A549 (cell line): Measurements from ENCODE around the gene FBXO11. TPM values are rescaled to one million over a fixed set of nuclear protein-coding genes. Genes with fewer than 3 reads are reported as not detected.

Experiments
- BHLHE40 ChIP-seq: IDR thresholded peaks from 2 replicates; pipeline ENCODE4 v1.6.1; 2012; ENCODE audit warnings: low read depth, low read length, inconsistent platforms
- CBX2 ChIP-seq: fragments of 200-600 bp; sonication (generic); IDR thresholded peaks from 2 replicates; pipeline ENCODE4 v1.6.1; 2016; ENCODE audit warnings: low read depth, mild to moderate bottlenecking, borderline replicate concordance
- CBX8 ChIP-seq: fragments of 200-600 bp; sonication (generic); IDR thresholded peaks from 2 replicates; pipeline ENCODE4 v1.6.1; 2016
- EHF ChIP-seq: fragments of 250-450 bp; sonication (Bioruptor Pico); IDR thresholded peaks from 2 replicates; pipeline ENCODE4 v1.5.0; 2020; ENCODE audit warnings: mild to moderate bottlenecking
- ELK1 ChIP-seq: fragments of 150-350 bp; IDR thresholded peaks from 2 replicates; pipeline ENCODE4 v1.6.1; 2014; ENCODE audit warnings: low read depth, mild to moderate bottlenecking, low read length
- ESRRA ChIP-seq: fragments of 150-350 bp; IDR thresholded peaks from 2 replicates; pipeline ENCODE4 v1.6.1; 2014; ENCODE audit warnings: mild to moderate bottlenecking, low read length, borderline replicate concordance
- FOSL2 ChIP-seq, 2 experiments: fragments of 450-650 bp in 1 of 2; fragments of >200 bp in 1 of 2; sonication (Bioruptor Twin) in 1 of 2; formaldehyde crosslinking; IDR thresholded peaks; 2 replicates each; pipeline versions ENCODE4 v1.5.0 to v1.6.1; 2016 to 2020; ENCODE audit warnings: mild to moderate bottlenecking in 1 of 2, moderate library complexity in 1 of 2
- GATA3 ChIP-seq: IDR thresholded peaks from 2 replicates; pipeline ENCODE4 v1.6.1; 2012; ENCODE audit warnings: borderline replicate concordance
- HDAC2 ChIP-seq: fragments of 200-600 bp; sonication (generic); IDR thresholded peaks from 2 replicates; pipeline ENCODE4 v1.6.1; 2016
- HMGXB4 ChIP-seq: fragments of 250-450 bp; sonication (Bioruptor Pico); IDR thresholded peaks from 2 replicates; pipeline ENCODE4 v1.5.0; 2021; ENCODE audit warnings: mild to moderate bottlenecking, moderate library complexity, borderline replicate concordance
- KDM5A ChIP-seq: fragments of 200-600 bp; sonication (generic); IDR thresholded peaks from 2 replicates; pipeline ENCODE4 v1.6.1; 2016; ENCODE audit warnings: antibody characterized with exemption, mild to moderate bottlenecking
- MAZ ChIP-seq: fragments of 150-350 bp; IDR thresholded peaks from 2 replicates; pipeline ENCODE4 v1.6.1; 2014; ENCODE audit warnings: antibody characterized with exemption, low read depth, low read length, borderline replicate concordance
- MYC ChIP-seq: IDR thresholded peaks from 2 replicates; pipeline ENCODE4 v1.6.1; 2012; ENCODE audit warnings: mild to moderate bottlenecking, inconsistent platforms, low read length, improper control_type of control experiment, borderline replicate concordance
- NPAS2 ChIP-seq: fragments of 250-450 bp; sonication (Bioruptor Pico); IDR thresholded peaks from 2 replicates; pipeline ENCODE4 v1.8.0; 2022; ENCODE audit warnings: mild to moderate bottlenecking, moderate library complexity, borderline replicate concordance
- RARB ChIP-seq: fragments of 250-450 bp; sonication (Bioruptor Pico); IDR thresholded peaks from 2 replicates; pipeline ENCODE4 v1.8.0; 2021; ENCODE audit warnings: mild to moderate bottlenecking, moderate library complexity
- RFX5 ChIP-seq: fragments of 450-650 bp; IDR thresholded peaks from 2 replicates; pipeline ENCODE4 v1.7.1; 2014; ENCODE audit warnings: antibody characterized with exemption, mild to moderate bottlenecking, moderate library complexity
- SMC3 ChIP-seq: fragments of >200 bp; sonication (Bioruptor Twin); formaldehyde crosslinking; IDR thresholded peaks from 3 replicates; pipeline ENCODE4 v1.6.1; 2018; ENCODE audit warnings: inconsistent platforms
- TFCP2L1 ChIP-seq: fragments of 250-450 bp; sonication (Bioruptor Pico); IDR thresholded peaks from 2 replicates; pipeline ENCODE4 v1.5.0; 2021; ENCODE audit warnings: mild to moderate bottlenecking
- TP53 ChIP-seq: fragments of 250-450 bp; sonication (Bioruptor Pico); IDR thresholded peaks from 2 replicates; pipeline ENCODE4 v1.5.0; 2021; ENCODE audit warnings: mild to moderate bottlenecking, moderate library complexity
- ZFP36 ChIP-seq: fragments of 450-650 bp; IDR thresholded peaks from 2 replicates; pipeline ENCODE4 v1.6.1; 2014; ENCODE audit warnings: borderline replicate concordance; ENCODE audit not compliant: partially characterized antibody
- ZSCAN20 ChIP-seq: fragments of 250-450 bp; sonication (Bioruptor Pico); IDR thresholded peaks from 2 replicates; pipeline ENCODE4 v1.8.0; 2022; ENCODE audit warnings: mild to moderate bottlenecking, moderate library complexity
- polyA plus RNA-seq, 4 experiments: library from polyadenylated mRNA; depleted of rRNA in 3 of 4; stranded (reverse); fragments of >200 nt; fragmentation: RNase III in 1 of 4; extraction: RNeasy Plus Mini Kit Qiagen cat#74134 plus additional on column Dnase treatment in 1 of 4; gene quantifications; 2 replicates in 3 of 4; 3 replicates in 1 of 4; pipeline ENCODE4 v1.2.3, GENCODE V29; 2011 to 2017
- TF ChIP-seq, protein P1 (sequence below): fragments of 250-450 bp; sonication (Bioruptor Pico); IDR thresholded peaks from 2 replicates; pipeline ENCODE4 v1.5.0; 2020; ENCODE audit warnings: low read depth, mild to moderate bottlenecking, moderate library complexity
- TF ChIP-seq, protein P2 (sequence below): fragments of 450-650 bp; IDR thresholded peaks from 2 replicates; pipeline ENCODE4 v1.6.1; 2014; ENCODE audit warnings: antibody characterized with exemption
- TF ChIP-seq, protein P3 (sequence below): fragments of >200 bp; sonication (Bioruptor Twin); formaldehyde crosslinking; IDR thresholded peaks from 2 replicates; pipeline ENCODE4 v1.6.1; 2016

Gene FBXO11
- polyA plus RNA-seq, 2 of the 4 experiments (the other 2 are of a cell fraction), result 51.1 to 61.4 TPM

GRCh38 chr2:47782671-47783485, 123.4 kb downstream of the FBXO11 start, which contains the start of gene MSH6 (continued):
- TF ChIP-seq FOSL2 (IDR thresholded peaks at IDR 0.05) (no peak), FOSL2 (CRISPR knock-in tag; IDR thresholded peaks at IDR 0.05) (no peak), HDAC2 (peak; percentile 72; the same call in 1 of the 2 replicates), BHLHE40 (0 out of 2 replicates have a peak, but pooled peaks have one; percentile 42), RARB (no peak), ELK1 (no peak), ESRRA (no peak), GATA3 (peak; percentile 18; the same call in 1 of the 2 replicates), EHF (CRISPR knock-in tag) (no peak), ZSCAN20 (CRISPR knock-in tag) (no peak), MYC (peak; percentile 67; the same call in 1 of the 2 replicates), ZFP36 (no peak), CBX8 (no peak), HMGXB4 (CRISPR knock-in tag) (0 out of 2 replicates have a peak, but pooled peaks have one; percentile 20), NPAS2 (CRISPR knock-in tag) (no peak), SMC3 (no peak), CBX2 (peak; percentile 92; the same call in 1 of the 2 replicates), MAZ (no peak), TFCP2L1 (CRISPR knock-in tag) (no peak), RFX5 (0 out of 2 replicates have a peak, but pooled peaks have one; percentile 25), KDM5A (0 out of 2 replicates have a peak, but pooled peaks have one; percentile 49), TP53 (CRISPR knock-in tag) (peak; percentile 16; the same call in 1 of the 2 replicates)
- TF ChIP-seq, protein P1, sequence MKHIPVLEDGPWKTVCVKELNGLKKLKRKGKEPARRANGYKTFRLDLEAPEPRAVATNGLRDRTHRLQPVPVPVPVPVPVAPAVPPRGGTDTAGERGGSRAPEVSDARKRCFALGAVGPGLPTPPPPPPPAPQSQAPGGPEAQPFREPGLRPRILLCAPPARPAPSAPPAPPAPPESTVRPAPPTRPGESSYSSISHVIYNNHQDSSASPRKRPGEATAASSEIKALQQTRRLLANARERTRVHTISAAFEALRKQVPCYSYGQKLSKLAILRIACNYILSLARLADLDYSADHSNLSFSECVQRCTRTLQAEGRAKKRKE, result 0 out of 2 replicates have a peak, but pooled peaks have one; percentile 10
- TF ChIP-seq, protein P2, sequence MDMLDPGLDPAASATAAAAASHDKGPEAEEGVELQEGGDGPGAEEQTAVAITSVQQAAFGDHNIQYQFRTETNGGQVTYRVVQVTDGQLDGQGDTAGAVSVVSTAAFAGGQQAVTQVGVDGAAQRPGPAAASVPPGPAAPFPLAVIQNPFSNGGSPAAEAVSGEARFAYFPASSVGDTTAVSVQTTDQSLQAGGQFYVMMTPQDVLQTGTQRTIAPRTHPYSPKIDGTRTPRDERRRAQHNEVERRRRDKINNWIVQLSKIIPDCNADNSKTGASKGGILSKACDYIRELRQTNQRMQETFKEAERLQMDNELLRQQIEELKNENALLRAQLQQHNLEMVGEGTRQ, result no peak
- TF ChIP-seq, protein P3, sequence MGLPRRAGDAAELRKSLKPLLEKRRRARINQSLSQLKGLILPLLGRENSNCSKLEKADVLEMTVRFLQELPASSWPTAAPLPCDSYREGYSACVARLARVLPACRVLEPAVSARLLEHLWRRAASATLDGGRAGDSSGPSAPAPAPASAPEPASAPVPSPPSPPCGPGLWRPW, result no peak
